ENCODE results near the gene APOB.

The APOB gene

DNA sequence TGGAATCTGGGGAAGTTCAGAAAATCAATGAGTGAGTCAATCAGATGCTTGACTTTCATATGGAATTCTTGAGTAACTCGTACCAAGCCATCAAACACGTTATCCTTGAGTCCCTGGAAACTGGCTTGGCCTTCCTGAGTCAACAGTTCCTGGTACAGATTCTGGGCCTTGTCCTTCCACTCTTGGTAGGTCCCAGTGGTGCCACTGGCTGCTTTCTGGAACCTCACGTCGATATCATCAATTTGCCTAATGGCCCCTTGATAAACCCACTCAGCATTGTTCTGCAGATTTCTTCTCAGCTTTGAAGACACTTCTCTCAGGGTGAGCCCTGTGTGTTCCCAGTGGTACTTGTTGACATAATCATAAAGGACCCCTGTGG, 41.1 kb downstream of the APOB start:
- no peak for DNase-seq

DNA sequence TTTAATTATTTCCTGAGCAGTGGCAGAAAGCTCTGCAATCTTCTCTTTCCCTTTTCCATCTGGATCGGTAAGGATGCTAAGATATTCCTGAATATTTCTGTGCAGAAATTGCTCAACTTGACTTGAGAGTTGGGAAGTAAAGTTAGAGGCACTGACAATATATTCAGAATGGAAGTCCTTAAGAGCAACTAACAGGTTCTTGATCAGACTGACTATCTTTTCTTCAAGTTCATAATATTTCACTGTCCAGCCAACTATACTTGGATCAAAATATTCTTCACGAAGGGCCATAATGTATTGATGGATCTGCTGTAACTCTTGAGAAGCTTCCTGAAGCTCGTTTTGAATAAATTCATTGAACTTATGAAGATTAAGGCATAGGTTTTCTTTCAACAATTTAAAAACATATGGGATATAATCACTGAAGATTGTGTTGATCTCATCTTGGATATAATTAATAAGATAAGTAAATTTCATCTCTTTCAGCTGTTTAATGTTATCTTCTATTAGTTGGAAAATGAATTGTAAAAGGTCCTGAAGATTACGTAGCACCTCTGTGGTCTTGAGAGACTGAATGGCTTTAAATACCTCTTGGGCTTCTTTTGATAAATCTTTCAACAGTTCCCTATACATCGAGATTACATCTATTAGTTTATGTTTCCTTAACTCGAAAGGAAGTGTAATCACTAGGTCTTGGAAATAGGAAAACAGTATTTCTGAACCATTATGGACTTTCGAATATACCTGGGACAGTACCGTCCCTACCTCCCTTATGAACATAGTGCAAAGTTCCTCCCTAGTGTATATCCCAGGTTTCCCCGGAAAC, 41.7 kb downstream of the APOB start:
- no peak for DNase-seq

DNA sequence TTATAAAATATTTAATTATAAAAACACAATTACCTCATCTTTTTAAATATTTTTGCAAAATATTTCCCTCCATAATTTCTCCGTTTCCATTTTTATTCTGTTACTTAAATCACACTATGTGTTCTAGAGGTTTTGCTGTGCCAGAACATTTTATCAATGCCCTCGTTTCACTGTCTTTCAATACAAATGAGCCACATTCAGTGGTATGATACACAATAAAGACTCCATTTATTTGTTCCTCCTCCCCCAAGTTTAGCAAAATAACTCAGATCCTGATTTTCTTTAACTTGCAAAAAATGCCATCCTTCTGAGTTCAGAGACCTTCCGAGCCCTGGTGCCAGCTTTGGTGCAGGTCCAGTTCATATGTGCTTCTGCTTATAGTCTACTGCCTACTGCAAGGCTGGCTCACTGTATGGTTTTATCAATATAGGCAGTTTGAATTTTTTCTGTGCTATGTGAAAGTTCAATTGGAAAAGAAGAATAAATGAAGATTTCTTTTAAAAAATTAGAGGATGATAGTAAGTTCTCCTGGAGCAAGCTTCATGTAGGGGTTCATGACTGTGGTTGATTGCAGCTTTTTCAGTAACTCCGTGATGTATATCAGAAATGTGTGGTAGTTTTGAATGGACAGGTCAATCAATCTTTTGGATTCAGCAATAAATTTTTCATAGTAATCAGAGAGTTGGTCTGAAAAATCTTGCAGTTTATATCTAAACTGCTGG, 42.5 kb downstream of the APOB start:
- no peak for DNase-seq

DNA sequence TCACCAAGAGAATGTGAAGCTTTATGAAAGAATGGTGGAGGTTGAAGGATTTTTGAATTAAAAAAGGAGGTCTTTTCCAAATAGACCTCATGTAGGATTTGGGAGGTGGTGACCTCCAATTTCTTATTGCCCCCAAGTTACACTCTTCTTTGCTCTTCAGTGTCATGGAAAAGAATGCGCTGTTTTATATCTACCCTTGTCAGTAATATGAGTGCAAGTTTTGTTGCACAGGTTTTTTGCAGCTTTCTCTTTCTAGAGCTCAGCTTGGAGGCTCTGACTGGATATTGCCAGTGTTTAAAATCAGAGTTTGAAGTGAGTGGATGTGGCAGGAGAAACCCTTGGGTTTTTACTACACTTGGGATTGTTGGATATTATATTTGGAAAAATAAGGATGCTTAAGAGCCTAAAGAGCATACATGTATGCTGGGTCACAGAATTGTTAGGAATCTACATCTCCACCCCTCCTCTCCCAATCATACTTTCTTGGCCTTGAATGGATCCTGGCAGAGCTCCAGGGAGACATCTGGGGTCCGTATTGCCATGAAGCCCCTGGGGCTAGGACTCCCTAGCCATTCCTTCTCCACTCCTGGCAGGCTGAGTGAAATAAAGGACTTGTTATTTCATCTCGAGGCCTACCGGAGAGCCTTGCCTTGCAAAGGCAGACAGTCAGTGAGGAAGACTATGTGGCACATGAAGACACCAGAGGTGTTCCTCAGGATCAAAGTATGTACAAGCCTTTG, 43.8 kb downstream of the APOB start:
- no peak for DNase-seq

DNA sequence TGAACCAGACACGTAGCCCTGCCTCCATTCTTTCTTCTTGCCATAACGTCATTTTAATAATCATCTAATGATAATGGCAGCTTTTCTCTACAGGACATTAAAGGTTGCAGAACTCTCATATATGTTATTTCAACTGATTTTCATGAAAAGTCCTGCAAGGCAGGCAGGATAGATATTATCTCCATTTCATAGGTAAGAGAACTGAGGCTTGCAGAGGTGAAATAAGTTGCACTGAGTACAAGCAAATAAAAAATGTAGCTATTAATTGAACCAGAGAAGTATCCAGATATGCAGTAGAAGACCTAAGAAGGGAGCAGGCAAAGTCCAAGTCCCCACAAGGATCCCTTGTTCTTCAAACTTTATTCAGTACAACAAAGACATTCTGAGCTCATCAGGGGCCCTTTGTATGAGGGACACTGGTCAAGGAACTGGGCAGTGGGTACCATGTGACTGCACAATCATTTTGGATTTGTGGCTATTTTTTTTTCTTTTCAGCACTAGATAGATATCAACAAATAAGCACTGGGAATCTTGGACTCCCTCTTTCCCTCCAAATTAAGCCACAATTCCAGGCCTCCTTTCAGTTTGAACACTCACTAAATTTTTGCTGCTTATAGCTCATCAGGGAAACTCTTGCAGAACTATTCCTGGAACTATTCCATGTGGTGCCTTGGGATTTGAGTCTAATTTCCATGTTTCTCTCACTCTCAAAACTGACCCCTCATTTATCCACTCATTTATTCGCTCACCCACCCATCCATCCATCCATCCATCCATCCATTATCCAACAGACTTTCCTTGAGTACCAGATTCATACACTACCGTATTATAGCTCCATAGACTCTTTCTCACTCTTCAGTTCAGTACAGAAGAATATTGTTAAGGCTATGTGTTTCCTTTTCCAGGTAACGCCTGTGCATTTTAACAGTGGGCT, 44.6 kb downstream of the APOB start:
- no peak for DNase-seq

DNA sequence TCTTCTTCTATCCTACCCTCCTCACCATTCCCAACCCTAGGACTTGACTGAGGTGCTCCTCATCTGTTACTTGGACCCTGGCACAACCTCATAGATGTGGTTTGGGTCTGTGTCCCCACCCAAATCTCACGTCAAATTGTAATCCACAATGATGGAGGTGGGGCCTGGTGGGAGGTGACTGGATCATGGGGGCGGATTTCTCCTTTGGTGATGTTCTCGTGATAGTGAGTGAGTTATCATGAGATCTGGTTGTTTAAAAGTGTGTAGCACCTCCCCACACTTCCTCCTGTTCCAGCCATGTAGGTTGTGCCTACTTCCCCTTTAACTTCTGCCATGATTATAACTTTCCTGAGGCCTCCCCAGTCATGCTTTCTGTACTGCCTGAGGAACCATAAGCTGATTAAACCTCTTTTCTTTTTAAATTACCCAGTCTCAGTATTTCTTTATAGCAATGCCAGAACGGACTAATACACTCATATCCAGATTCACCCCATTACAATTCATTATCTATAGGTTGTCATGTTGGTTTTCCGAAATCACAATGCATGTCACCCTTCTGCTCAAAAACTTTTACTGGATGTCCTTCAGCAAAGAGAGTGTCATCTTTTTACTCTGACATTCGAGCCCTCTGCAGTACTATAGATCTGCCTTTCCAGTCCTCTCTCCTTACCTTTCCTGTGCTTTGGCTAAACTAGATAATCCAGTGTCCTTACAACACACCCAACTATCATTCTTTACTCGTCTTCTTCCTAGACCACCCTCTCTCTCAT, 45.7 kb downstream of the APOB start:
- no peak for DNase-seq

DNA sequence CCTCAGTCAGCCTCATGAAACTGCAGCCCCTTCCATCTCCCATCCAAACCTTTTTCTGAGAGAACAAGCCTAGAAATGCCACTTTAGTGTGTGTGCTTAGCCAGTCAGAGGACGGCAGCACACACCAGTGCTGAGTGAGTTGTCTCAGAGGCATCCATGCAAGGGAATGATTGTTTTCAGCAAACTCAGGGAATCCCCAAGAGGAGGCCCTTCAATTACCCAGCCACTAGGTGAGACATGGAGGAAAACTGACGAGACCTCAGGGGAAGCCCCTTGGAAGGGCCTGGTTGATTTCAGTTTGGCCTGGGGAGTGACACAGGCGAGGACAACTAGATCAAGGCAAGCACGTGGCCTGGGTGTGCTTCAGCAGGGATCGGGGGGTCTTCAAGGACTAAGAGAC, 49.7 kb downstream of the APOB start:
- DNase-seq, result no peak

DNA sequence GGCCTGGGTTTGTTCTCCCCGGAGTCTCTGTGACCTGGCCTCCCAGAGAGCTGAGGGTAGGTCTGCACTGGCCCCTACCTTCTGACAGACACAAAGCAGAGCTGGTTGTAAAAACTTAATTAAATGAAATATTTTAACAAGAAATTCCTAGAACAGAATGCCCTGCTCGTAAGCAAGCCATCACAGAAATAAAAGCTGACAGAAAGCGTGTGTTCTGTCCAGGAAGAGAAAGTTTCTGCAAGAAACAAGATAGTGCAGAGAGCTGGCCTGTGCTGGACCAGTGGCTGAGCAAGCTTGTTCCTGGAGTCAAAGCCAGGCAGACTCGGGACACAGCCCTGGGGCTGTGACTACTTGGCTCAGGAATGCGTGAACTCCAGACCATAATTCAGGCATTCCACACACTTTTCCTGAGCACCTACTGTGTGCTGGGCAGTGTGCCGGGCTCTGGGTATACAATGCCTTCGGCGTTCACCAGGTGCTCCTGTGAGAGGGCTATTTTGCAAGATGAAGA, 51.6 kb downstream of the APOB start:
- no peak for DNase-seq

DNA sequence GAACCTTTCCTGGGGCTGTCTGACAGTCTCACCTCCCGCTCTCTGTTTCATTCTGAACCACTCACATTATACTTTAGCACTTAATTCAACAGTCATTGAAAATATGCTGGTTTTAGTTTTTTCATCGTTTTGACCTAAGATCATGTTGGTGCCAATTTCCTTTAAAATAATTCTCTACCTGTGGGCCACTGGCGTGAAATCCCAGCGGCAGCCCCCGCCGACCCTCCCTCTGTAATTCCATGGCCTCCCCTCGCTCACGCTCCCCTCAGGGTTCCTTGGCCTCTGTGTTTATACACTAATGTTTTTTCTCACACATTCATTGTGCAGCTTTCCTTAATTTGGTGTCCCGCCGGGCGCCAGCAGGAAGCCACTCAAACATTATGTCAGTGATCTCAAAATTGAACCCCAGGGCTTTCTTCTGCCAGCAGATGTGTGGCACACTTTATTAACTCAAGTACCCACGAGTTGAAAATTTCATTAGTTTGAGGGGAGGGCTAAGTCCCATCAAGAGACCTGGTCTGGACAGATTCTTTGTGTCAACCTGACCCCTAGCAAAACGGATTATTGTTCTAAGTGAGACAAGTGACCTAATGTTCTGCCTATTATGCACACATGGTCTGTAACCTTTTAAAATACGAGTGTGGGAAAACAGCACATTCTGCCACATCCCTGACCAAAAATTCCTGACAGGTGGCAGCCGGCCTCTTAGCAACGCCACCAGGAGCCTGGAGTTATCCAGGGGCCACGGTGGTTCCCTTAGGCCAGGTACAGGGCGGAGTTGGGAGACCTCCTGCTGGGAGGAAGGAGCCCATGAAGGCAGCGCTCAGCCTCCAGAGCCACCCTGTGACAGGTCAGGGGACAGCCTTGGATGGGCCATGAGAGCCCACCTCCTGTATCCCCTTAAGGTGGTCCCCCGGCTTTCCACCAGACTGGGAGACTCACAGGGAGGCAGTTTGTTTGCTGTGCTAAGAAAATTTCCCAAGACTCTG, 53.1 kb downstream of the APOB start:
- no peak for DNase-seq

DNA sequence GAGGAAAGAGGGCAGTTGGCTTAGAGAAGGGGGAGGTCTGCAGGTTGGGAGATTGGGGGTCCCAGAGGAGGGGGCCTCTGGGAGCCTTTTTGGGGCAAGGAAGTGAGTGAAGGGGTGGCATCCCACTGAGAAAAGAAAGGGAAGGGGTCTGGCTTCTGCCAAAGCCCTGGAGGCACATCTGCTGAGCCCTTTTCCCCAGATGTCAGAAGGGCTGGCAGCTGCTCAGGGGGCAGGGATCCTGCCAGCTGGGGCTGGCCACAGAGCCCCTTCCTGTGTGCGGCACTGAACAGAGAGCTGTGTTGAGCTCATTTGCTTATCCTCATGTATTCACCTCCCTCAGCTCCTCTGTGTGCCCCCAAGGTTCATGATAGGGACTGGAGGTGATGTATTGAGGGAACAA, 54.5 kb downstream of the APOB start:
- DNase-seq, result no peak

DNA sequence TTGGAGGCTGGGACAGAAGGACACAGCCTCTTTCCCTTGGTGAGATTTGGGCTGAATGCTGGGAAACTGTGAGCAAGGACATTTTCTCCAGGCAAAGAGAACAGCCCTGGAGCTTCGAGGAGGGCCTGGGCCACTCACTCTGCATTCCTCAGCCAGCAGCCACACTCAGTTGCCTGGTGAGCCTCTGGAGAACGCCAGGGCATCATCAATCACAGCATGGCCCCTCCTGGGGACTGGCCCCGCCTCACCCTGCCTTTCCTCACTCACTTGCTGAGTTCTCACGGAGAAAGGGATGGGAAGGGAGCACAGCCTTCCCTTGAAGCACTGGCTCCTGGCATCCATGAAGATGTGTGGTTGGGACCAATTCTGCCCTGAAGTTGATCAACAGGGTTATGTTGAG, 55.0 kb downstream of the APOB start:
- DNase-seq, result no peak

DNA sequence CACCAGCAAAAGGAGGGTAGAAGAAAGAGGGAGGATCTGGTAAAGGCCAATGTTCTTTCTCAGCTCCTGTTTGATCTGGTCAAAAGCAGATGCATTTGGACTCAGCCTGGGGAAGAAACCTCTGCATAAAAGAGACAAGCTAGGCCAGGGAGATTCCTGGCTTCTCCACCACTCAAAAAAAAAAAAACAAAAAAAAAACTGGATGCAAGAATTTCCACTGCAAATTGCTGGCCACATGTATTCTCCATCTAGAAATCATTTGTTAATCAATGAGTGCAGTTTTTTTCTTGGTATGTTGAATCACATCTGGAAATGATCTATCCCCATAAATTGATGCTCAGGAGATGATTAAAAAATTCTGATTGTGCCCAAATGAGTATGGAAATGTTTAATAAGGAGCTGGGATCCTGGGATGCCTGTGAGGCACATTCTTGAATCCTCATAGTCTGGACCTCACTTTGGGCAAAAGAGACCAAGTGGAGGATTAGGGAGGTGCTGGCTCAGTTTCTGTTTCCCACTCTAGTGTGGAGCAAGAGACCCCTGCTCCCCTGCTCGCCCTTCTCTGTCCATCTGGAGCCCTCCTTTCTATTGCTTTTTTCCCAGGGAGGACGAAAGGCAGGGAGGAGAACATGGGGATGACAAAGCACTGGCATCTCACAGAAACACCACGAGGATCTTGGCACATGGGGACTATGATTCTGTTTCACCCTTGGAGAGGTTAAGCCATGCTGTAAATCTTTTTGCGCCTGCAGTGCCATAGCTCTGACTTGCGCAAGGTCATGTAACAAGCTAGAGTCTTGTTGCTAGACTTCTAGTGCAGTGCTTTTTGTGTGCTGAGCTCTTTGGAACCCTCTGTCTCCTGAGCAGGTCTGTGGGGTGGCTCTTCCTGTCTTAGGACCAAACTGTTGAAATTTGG, 57.6 kb downstream of the APOB start:
- no peak for DNase-seq

DNA sequence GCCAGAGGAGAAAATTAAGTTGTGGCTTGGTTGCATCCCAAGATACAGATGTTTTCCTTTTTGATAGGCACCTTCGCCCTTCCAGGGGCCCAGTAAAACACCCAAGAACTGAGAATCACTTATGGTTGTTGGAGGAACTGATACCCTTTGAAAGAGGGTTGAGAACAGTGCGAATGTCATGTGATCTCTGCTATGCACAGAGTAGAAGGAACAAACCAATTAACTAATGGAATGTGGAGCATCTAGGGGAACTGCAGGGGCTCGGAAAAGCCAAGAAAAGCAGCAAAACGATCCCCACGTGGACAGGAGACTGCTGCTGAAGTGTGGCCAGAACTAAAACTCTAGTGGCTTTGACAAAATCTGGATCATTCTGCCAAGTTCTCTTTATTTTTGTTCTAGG, 58.8 kb downstream of the APOB start:
- DNase-seq, result no peak

DNA sequence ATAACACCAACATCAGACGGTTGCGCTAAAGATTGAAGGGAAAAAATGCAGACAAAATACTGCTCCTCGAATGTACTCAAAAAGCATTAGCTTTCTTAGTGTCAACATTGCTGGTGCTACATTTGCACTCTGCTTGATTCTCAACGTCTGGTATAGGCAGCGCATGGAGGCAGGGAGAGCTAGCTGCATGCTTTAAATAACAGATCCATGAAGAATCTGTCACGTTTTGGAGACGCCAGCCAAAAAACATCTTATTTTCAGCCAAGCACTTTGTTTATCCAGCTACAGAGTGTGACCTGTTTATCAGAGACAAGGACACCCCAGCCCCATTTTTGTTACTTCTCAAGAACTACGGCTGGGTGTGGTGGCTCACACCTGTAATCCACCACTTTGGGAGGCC, 59.5 kb downstream of the APOB start:
- DNase-seq, result no peak

DNA sequence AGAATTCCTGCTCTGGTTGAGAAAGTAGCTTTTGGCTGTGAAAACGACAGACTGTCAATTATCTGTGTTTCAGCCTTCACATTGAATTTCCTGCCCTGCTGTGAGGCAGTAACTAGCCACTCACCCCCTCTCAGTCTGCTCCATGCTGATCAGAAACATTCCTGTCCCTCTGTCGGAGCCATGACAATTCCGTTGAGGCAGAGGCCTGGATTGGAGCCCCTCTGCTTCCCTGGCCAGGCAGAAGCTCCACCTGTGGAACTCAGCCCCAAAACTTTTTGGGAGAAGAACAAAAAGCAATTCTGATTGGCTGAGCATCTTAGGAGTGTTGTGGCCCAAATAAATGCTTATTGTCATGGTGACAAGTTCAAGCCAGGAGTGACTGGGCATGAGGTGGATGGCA, 60.0 kb downstream of the APOB start:
- DNase-seq, result no peak

DNA sequence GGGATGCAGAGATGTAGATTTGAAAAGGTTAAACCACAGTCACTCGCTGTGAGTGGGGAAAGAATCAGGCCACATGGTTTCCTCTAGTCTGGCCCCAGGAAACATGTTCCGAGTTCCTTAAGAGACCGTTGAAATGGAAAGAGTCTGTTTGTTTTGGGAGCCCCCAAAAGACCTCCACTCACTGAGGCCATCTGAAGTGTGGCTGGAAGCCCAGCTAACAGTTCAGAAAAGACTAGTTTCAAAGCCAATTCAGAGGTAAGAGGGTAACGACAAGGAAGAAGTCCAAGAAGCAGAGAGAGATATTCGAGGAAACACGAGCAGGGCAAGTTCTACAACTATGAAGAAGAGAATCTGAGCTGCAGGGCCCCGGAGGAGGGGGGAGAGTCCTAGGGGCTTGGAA, 61.0 kb downstream of the APOB start:
- no peak for DNase-seq

DNA sequence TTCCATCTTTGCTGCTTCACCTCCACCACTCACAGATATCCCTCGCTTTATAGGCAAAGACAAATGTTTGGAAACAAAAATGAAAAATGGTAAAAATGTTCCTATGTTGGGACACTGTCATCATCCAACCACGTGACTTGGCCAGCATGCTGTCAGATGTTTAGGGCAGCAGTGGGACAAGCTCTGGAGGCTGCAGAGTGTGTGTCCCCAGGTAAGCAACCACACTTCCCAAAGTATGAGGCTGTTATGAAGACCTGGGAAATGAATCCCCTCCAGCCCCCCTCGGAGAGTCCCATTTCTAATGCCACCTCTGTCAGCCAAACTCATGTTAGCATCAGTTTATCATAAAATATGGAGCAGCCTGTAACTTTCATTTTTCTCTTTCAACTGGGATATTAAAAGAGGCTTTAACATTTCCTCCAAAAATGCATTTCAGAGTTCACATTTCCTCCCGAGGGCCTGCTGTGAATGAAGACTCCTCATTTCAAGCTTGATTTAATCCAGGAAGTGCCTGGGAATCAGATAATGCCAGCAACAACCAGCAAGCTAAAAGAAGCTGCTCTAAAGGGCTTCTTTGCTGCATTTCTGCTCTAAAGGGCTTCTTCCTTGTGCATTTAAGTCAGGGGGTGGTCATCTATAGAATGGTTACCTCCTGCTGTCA, 66.2 kb downstream of the APOB start:
- DNase-seq, result no peak

DNA sequence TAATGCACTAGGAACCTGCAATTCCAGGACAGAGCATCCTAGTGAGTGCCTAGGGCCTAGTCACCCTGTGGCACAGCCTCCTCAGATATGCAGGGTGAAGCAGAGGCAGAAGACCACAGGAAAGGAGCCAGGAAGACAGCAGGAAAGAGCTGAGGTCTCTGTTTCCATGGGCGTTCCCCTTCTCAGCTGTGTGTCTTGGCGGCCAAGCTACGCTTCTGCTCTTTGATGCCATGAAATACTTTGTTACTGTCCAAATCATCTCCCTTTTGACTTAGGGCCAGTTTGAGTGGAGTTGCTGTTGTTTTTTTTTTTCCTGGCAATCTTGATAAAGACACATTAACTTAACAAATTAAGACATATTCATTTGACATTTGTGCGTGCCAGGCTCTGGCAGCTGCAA, 67.3 kb downstream of the APOB start:
- DNase-seq, result no peak

Measured in activated gamma-delta T cell (primary cell).